K562 (cell line): Measurements from ENCODE around the gene LRRC26. TPM values are rescaled to one million over a fixed set of nuclear protein-coding genes. Genes with fewer than 3 reads are reported as not detected.
A peak's percentile ranks its signal among the peaks of the same experiment; 100 is the strongest.

ENCODE experiments used
- ATF3 ChIP-seq, 2 experiments: fragments of 450-650 bp in 1 of 2; sonication (generic) in 1 of 2; formaldehyde crosslinking in 1 of 2; IDR thresholded peaks in 1 of 2; conservative IDR thresholded peaks in 1 of 2; 2 replicates each; pipeline versions ENCODE4 v1.6.1 to v1.8.1; 2016 to 2023; ENCODE audit warnings: mild to moderate bottlenecking in 2 of 2, moderate library complexity in 2 of 2, inconsistent platforms in 1 of 2, missing genetic modification reagents in 1 of 2
- C11orf30 ChIP-seq: fragments of 450-650 bp; IDR thresholded peaks from 2 replicates; pipeline ENCODE4 v1.6.1; 2016; ENCODE audit warnings: low read depth, mild to moderate bottlenecking
- ETS1 ChIP-seq: conservative IDR thresholded peaks from 2 replicates; pipeline ENCODE4 v1.6.1; 2011; ENCODE audit warnings: low read depth, mild to moderate bottlenecking, low read length; ENCODE audit not compliant: control insufficient read depth
- FOXK1 ChIP-seq: sonication (generic); formaldehyde crosslinking; IDR thresholded peaks from 2 replicates; pipeline ENCODE4 v1.8.0; 2022; ENCODE audit warnings: missing genetic modification reagents, mild to moderate bottlenecking, borderline replicate concordance
- KLF6 ChIP-seq: fragments of 250-450 bp; sonication (Bioruptor Pico); IDR thresholded peaks from 2 replicates; pipeline ENCODE4 v1.4.0; 2020; ENCODE audit warnings: mild to moderate bottlenecking, moderate library complexity, borderline replicate concordance
- MYNN ChIP-seq, 2 experiments: sonication (generic); formaldehyde crosslinking in 1 of 2; IDR thresholded peaks; 2 replicates each; pipeline versions ENCODE4 v1.5.0 to v1.6.1; 2016 to 2020; ENCODE audit warnings: antibody characterized with exemption in 1 of 2, missing genetic modification reagents in 1 of 2
- NCOR1 ChIP-seq: fragments of 450-650 bp; IDR thresholded peaks from 2 replicates; pipeline ENCODE4 v1.6.1; 2016; ENCODE audit warnings: mild to moderate bottlenecking, moderate library complexity
- NR0B1 ChIP-seq: fragments of 450-650 bp; IDR thresholded peaks from one replicate; pipeline ENCODE4 v1.6.1; 2018; ENCODE audit warnings: mild to moderate bottlenecking, moderate library complexity; ENCODE audit not compliant: partially characterized antibody
- PTBP1 ChIP-seq: fragments of 200-400 bp; formaldehyde crosslinking; IDR thresholded peaks from 2 replicates; pipeline ENCODE4 v1.6.1; 2017; ENCODE audit warnings: low read depth, low read length
- PYGO2 ChIP-seq: fragments of 450-650 bp; IDR thresholded peaks from 2 replicates; pipeline ENCODE4 v1.6.1; 2016; ENCODE audit warnings: mild to moderate bottlenecking, missing genetic modification characterization, moderate library complexity, missing compliant biosample characterization
- SMARCC2 ChIP-seq: fragments of 450-650 bp; IDR thresholded peaks from 2 replicates; pipeline ENCODE4 v1.6.1; 2017; ENCODE audit warnings: antibody characterized with exemption, moderate library complexity, mild to moderate bottlenecking, low read depth
- SP1 ChIP-seq: sonication (generic); formaldehyde crosslinking; IDR thresholded peaks from 2 replicates; pipeline ENCODE4 v1.8.1; 2022; ENCODE audit warnings: mild to moderate bottlenecking, missing genetic modification reagents
- SRF ChIP-seq, 2 experiments: fragments of 250-450, 450-650 bp in 1 of 2; sonication (Bioruptor Pico) in 1 of 2; sonication (generic) in 1 of 2; formaldehyde crosslinking; IDR thresholded peaks; 2 replicates each; pipeline versions ENCODE4 v1.5.0 to v1.5.1; 2020 to 2022; ENCODE audit warnings: mild to moderate bottlenecking in 1 of 2, missing genetic modification reagents in 1 of 2
- TBL1XR1 ChIP-seq, 2 experiments: IDR thresholded peaks; 2 replicates each; pipeline ENCODE4 v1.6.1; 2012; ENCODE audit warnings: improper control_type of control experiment in 2 of 2, low read length in 2 of 2, mild to moderate bottlenecking in 1 of 2
- TSC22D4 ChIP-seq: fragments of 450-650 bp; IDR thresholded peaks from 2 replicates; pipeline ENCODE4 v1.6.1; 2016; ENCODE audit warnings: missing genetic modification characterization, missing biosample characterization, control low read depth
- YY1 ChIP-seq, 3 experiments: IDR thresholded peaks; 2 replicates each; pipeline ENCODE4 v1.6.1; 2011; ENCODE audit warnings: low read length in 2 of 3, mild to moderate bottlenecking in 2 of 3, moderate library complexity in 2 of 3, borderline replicate concordance in 1 of 3, control low read depth in 1 of 3, low read depth in 1 of 3; ENCODE audit not compliant: insufficient read depth in 3 of 3, insufficient replicate concordance in 2 of 3, control insufficient read depth in 1 of 3, insufficient read length in 1 of 3; ENCODE audit errors: extremely low read depth in 1 of 3
- ZBTB7A ChIP-seq: IDR thresholded peaks from 2 replicates; pipeline ENCODE4 v1.6.1; 2011; ENCODE audit warnings: low read depth, mild to moderate bottlenecking, low read length, moderate library complexity, borderline replicate concordance; ENCODE audit not compliant: control insufficient read depth
- ZKSCAN8 ChIP-seq: fragments of 200-800 bp; sonication (Bioruptor generic); IDR thresholded peaks from 2 replicates; pipeline ENCODE4 v1.6.1; 2016; ENCODE audit warnings: missing genetic modification characterization, missing compliant biosample characterization
- ZNF133 ChIP-seq: fragments of 250-450 bp; sonication (Bioruptor Pico); IDR thresholded peaks from 2 replicates; pipeline ENCODE4 v1.4.0; 2020; ENCODE audit warnings: mild to moderate bottlenecking
- ZNF174 ChIP-seq: fragments of 250-450 bp; sonication (Bioruptor Pico); IDR thresholded peaks from 2 replicates; pipeline ENCODE4 v1.4.0; 2020; ENCODE audit warnings: mild to moderate bottlenecking
- ZNF316 ChIP-seq: fragments of 450-650 bp; IDR thresholded peaks from 2 replicates; pipeline ENCODE4 v1.6.1; 2016
- ZNF699 ChIP-seq: fragments of 250-450 bp; sonication (Bioruptor Pico); IDR thresholded peaks from 2 replicates; pipeline ENCODE4 v1.8.0; 2021; ENCODE audit warnings: mild to moderate bottlenecking, moderate library complexity; ENCODE audit not compliant: insufficient replicate concordance
- ZNF764 ChIP-seq: fragments of 250-450 bp; sonication (Bioruptor Pico); IDR thresholded peaks from 2 replicates; pipeline ENCODE4 v1.4.0; 2020; ENCODE audit warnings: low read depth, mild to moderate bottlenecking, moderate library complexity
- ZNF79 ChIP-seq: fragments of 250-450 bp; sonication (Bioruptor Pico); IDR thresholded peaks from 2 replicates; pipeline ENCODE4 v1.4.0; 2020; ENCODE audit warnings: low read depth, mild to moderate bottlenecking, moderate library complexity
- polyA plus RNA-seq, 8 experiments: library from polyadenylated mRNA; depleted of rRNA in 4 of 8; stranded (reverse) in 5 of 8; unstranded in 3 of 8; fragments of >200 nt; fragmentation: Nextera tagmentation in 2 of 8; fragmentation: Illumina TruSeq in 1 of 8; extraction: Ambion mirVana in 2 of 8; extraction: Trizol in 1 of 8; gene quantifications; 2 replicates each; pipeline versions ENCODE4 v1.2.1 to v1.2.3, GENCODE V29; 2011 to 2014; ENCODE audit warnings: inconsistent platforms in 1 of 8, missing spikeins in 1 of 8
- total RNA-seq, 7 experiments: library from RNA; depleted of rRNA in 6 of 7; stranded (reverse); fragments of >200 nt in 6 of 7; fragmentation: Illumina TruSeq in 2 of 7; extraction: Trizol in 2 of 7; gene quantifications; 2 replicates each; pipeline versions ENCODE4 v1.2.1 to v1.2.3, GENCODE V29; 2011 to 2021; ENCODE audit warnings: low replicate concordance in 1 of 7

Gene LRRC26
- total and polyA plus RNA-seq, 9 of the 15 experiments (the other 6 are each of a cell fraction or from before 2014, with no cell fraction given) = not detected

GRCh38 chr9:137218754-137219271 lies 49.0 kb upstream of the LRRC26 start (continued):
- TF ChIP-seq ETS1 (peak; percentile 52; the same call in 1 of the 2 replicates), NR0B1 (no peak), ZNF79 (CRISPR knock-in tag) (no peak), ZNF174 (CRISPR knock-in tag) (no peak), TBL1XR1 (IDR thresholded peaks at IDR 0.05; ENCODE audit: low read length in 2 of 2) (peak in 1 of 2 experiments; percentile 69; a peak in 2 of 4 replicates), ZNF316 (peak; percentile 33), MYNN (IDR thresholded peaks at IDR 0.05) (peak; percentile 97), MYNN (CRISPR knock-in tag; IDR thresholded peaks at IDR 0.05) (no peak), YY1 (IDR thresholded peaks at IDR 0.05; ENCODE audit: borderline replicate concordance in 1 of 3, control insufficient read depth in 1 of 3, extremely low read depth in 1 of 3, insufficient read depth in 3 of 3, insufficient read length in 1 of 3, insufficient replicate concordance in 2 of 3, low read depth in 1 of 3, low read length in 2 of 3) (peak in 2 of 3 experiments; percentile 10 to 45), KLF6 (CRISPR knock-in tag) (0 out of 2 replicates have a peak, but pooled peaks have one; percentile 58), SMARCC2 (0 out of 2 replicates have a peak, but pooled peaks have one; percentile 53), TSC22D4 (tag) (no peak), ZKSCAN8 (CRISPR knock-in tag) (no peak), PYGO2 (tag) (0 out of 2 replicates have a peak, but pooled peaks have one; percentile 26), ZNF764 (CRISPR knock-in tag) (0 out of 2 replicates have a peak, but pooled peaks have one; percentile 36), ATF3 (IDR thresholded peaks at IDR 0.05) (peak; percentile 77), ATF3 (CRISPR knock-in tag; conservative IDR thresholded peaks at IDR 0.05) (0 out of 2 replicates have a peak, but pooled peaks have one; percentile 27), NCOR1 (peak; percentile 70), ZBTB7A (peak; percentile 78; the same call in 1 of the 2 replicates), ZNF133 (CRISPR knock-in tag) (0 out of 2 replicates have a peak, but pooled peaks have one; percentile 69), SP1 (CRISPR knock-in tag) (peak; percentile 84), ZNF699 (CRISPR knock-in tag) (no peak), PTBP1 (no peak), SRF (CRISPR knock-in tag; IDR thresholded peaks at IDR 0.05) (0 out of 4 replicates have a peak, but pooled peaks of 1 of the 2 experiments have one; percentile 48), C11orf30 (peak; percentile 58; the same call in 1 of the 2 replicates), FOXK1 (CRISPR knock-in tag) (no peak)
